Stimulated activated CD8-positive, alpha-beta memory T cell treated with anti-CD3 and anti-CD28 coated beads, Interleukin-4, amount 100 ng/mL, for 48 hours (primary cell): ENCODE results near the gene EIF1.
"Not testable (repeated sequence)": the region's sequence is repeated elsewhere in the genome, so short reads cannot be mapped to it uniquely, and the experiment has no call there.

ENCODE experiments used
- DNase-seq: peaks from one replicate; pipeline ENCODE4 v3.0.0-alpha.2; 2020

Gene EIF1

DNA sequence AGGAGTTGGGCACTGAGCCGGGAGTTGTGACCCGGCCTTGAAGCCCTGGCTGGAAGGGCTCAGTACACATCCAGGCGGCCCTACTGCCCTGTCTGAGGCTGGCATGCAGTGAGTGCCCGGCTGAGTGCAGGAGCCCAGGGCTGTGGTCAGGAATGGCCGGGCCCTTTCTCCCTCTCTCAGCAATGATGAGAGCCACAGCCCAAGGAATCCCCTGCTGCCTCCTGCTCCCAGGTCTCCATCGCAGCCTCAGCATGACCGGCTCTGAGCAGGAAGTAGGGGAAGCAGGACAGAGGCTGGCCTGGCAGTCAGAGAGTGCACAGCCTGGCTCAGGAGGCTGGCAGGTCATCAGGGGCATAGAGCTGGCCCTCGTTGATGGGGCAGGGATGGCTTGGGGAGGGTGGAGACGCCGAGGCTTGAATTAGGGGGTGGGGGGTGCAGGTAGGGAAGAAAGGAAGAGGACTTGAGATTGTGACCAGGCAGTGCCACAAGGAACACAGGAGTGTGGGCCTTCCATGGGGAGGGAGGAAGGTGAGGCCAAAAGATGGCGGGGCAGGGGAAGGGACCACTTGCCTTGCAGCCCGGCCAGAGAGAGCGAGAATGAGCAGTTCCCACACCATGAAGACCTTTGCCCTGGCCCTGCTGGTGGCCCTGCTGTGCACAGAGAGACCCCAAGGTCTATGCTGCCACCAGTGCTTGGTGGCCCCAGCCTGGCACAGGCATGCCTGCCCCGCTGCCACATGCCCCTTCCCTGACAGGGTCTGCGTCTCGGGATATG lies 32.2 kb upstream of the EIF1 start:
- DNase-seq: no peak

DNA sequence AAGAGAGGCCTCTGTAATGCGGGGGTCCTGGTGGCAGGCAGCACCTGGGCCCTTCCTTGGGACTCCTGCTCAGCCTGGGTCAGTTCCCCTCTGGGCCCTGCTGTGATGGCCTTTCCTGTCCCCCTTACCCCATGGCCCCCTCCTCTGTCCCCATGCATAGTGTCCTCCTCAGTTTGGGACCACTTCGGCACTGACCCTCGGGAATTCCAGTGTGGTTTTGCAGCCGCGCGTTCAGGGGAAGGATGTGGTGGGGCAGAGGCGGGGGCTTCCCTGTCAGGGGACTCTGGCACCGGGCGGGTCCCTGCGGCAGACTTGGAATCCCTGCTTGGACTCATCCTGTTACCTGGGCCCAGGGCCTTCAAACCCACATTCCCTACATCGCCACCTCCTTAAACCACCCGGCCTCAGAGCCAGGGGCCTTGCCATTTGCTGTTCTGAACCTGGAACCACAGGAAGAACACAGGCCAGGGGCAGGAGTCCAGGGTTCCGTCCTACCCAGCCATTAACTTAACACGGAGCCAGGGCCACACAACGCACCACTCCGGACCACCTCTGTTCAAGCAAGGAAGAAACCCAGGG lies 31.4 kb upstream of the EIF1 start:
- no peak for DNase-seq

DNA sequence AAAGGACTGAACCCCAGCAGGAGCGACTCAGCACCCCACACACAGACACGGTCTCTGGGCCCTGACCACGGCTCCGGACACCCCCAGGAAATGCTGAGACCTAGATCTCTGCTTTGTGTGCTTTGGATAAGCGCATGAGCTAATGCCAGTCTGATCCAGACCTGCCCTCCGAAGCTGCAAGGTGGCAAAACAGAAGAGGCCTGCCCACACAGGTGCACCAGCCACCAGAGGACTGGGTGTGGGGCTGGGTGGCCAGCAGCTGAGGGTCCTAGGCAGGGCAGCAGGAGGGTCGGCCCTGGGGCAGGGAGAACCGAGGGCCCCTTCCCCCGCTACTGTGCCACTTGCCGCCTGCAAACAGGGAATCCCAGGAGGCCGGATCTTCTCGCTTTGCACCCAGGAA lies 30.7 kb upstream of the EIF1 start:
- no peak for DNase-seq

DNA sequence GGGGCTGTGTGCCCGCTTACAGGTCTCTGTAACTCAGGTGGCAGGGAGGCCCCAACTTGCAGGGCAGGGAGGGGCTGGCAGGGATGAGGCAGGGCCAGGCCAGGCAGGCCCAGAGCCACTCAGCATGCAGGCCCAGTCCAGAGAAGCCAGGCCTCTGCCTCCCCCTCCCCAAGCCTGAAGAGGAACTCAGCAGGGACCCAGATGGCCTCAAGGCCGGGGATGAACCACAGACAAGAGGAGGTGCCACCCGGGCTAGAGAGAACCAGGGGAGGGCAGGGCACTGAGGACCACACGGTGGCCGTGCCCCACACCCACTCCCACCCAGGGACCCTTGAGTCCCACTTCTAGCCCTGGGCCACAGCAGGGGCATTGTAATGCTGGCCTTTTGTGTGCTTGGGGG lies 29.8 kb upstream of the EIF1 start:
- DNase-seq: no peak

DNA sequence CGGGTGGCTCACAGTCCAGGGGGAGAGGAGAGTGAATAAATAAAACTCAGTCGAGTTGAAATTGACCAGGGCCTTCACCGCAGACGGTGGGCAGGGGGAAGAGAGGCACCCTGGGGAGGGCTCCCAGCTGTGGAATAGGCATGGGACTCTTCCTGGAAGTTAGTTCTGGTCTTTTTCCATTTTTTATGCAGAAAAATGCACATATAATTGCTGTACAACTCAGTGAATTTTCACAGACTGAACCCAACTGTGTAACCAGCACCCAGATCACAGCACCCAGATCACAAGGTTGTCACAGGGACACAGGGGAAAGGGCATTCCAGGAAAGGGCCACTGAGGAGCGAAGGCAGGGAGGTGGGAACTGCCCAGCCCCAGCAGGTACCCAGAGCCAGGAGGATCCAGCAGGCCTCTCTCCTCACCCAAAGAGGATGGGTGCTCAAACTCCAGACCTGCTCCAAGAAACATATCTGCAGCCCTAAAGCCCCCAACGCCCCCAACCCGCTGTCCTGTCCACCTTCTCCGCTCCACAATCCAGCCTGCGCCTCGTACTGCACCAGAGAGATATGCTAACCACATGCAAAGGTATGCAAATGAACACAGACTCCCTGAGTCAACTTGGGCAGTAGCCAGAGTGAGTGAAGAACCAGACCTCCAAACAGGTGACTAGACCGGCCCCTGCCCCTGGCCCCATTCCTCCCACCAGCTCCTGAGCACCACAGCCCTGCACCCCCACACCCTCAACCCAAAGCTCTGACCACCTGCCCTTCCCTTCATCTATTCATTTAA lies 29.1 kb upstream of the EIF1 start:
- DNase-seq: no peak

DNA sequence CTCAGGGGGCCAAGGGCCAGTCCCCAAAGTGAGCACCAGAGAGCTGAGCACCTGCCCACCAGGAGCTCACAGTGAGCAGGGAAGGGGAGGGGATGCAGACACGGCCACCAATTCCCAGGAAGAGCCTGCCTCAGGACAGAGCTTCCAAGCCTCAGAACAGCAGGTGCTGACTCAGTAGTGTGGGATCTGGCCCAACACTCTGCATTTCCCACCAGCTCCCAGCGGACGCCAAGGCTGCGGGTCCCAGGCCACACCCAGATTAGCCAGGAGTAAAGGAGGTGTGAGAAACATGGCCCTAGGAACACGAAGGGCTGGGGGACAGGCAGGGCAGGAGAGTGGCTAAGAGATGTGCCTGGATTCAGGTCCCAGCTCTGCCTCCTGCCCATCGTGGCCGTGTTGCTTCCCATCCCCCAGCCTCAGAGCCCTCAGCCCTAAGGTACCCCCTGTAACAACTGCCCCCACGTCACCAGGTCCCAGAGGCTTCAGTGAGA lies 28.4 kb upstream of the EIF1 start:
- no peak for DNase-seq

DNA sequence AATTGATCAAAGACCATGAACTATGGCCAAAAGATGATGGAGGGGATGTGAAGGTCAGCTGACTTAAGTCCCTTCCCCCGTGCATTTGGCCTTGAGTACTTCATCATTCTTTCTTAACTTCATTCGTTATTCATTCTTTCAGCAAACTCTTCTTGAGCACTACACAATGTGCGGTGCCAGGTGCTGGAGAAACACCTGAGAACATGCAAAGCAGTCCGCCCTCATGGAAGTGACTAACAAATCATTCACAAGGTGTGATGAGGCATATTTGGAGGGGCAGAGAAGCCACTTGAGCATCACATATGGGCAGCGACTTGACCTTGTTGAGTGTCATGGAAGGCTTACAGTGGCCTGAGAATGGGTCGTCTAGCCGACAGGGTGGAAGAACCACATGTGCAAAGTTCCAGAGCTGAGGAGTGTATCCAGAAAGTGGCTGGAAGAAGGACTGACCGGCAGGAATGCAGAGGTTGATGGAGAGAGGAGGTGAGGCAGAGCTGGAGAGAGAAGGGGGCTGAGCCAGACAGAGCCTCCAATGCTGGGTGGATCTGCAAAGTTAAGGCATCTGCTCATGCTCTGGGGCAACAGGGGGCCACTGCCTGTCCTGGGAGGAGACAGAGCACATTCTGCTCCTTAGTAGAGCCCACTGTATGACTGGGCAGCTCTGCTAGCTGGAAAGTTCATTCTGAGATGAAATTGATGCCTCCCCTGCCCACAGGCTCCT lies 25.1 kb upstream of the EIF1 start:
- DNase-seq: no peak

DNA sequence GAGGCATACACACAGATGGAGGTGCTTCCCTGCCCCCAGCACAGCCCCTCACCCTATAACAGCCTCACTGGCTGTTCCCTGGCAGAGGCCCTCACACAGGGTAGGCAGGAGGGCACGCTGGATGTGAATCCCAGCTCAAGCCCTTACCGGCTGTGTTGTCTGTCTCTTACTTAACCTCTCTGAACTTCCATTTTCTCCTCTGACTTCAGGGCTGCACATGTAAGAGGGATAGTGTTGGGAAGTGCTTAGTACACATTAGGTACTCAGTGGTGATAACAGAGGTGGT lies 24.6 kb upstream of the EIF1 start:
- no peak for DNase-seq

DNA sequence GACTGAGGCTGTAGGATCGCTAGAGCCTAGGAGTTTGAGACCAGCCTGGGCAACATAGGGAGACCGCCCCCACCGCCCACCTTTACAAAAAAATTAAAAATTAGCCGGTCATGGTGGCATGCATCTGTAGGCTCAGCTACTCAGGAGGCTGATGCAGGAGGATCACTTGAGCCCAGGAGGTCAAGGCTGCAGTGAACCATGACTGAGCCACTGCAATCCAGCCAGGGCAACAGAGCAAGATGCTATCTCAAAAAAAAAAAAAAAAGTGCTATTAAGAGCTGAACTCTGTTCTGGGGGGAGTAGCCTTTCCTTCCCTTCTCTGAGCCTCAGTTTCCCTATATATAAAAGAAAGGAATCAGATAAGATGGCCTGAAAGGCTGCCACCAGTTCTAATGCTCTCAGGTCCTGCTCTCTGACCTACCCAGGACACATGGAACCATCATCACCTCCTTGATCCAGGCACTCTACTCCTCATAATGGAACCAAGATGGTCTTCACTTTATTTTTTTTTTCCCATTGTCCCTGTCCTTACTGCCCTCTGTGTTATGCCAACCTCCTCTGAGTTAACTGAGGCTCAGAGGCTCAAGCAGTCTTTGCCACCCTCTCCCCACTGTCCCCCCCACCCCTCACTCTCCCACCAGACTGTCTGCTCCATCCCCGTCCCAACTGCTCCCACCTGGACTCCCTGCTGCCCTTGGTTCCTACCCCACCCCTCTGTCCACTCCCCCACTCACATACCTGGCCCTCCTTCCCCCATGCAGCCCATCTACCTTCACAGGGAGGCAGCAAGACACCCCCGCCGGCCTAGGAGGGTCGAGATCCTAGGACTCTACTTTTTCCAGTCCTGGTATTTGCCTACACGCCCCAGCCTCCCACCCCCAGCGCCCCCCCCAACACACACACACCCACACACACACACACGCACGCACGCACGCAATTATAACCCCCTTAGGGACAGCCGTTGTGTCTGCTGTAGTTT lies 23.8 kb upstream of the EIF1 start:
- DNase-seq: no peak

DNA sequence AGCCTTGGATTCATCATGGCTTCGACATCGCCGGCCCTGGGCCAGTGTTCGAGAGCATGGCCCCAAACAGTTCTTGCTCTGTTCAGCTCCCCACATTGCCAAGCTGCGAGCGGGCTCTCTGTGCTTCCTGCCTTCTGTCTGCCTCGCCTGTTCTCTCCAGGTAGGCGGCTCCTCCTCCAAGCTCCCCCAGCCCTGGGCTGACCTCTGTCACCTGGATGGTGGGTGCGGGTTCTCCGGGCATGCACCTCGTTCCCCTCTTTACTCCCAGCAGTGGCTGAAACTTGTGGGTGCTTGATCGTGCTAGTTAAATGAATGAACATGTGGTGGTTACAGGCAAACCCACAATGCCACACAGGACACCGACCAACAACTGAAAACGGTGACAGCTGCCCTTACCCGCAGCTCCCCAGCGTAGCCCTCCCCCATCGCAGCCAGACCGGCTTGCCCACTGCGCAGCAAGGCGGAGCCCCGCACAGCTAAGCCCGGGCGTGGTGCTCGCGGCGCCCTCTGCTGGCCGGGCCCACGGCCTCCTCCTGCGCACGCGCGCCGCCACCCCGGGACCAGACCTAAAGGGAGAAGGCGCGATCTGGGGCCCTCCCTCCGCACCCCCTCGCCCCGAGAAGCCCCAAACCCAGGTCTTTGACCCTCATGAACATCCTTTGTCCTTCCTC lies 23.0 kb upstream of the EIF1 start:
- DNase-seq: peak; percentile 94

DNA sequence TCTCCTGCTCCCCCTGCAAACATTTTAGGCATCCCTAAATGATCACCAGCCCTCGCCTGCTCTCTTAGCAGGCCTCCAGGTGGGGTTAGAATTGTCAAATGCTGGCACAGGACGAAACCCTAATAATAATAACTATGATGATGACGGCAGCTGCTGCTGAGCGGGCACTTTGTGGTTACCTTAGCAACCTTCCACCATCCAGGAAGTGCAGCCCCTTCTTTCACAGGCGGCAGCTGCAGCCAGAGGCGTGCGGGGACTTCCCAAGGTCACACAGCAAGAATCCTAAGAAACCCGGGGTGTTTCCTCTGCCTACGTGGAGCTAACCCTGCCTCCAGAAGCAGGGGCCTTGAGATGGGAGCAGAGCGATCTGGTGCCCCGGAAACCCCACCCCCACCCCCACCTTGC lies 22.4 kb upstream of the EIF1 start:
- DNase-seq: peak; percentile 76

DNA sequence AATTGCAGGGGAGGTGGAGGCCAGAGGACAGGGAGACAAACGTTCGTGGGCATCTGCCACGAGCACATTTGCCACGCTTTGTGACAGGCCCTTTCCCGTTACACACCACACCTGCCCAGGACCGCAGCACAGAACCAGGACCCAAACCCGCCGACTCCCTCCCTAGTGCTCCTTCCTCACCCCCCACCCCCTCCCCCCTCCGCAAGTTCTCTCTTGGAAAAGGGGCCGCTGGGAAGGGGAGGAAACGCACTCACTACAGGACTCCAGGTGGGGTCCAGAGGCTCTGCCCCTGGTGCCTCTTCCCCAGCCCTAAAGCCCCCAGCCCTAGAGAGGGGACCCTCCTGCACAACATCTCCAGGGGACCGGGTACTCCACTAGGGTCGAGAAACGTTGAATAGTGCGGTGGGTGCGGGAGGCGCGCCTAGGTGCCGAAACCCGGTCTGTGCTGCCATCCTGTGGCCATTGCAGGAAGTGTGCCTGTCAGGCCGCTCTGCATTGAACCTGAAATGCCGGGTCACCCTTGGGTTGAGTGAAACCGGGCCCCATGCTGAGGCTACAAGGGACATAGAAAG lies 21.9 kb upstream of the EIF1 start:
- DNase-seq: peak; percentile 95

DNA sequence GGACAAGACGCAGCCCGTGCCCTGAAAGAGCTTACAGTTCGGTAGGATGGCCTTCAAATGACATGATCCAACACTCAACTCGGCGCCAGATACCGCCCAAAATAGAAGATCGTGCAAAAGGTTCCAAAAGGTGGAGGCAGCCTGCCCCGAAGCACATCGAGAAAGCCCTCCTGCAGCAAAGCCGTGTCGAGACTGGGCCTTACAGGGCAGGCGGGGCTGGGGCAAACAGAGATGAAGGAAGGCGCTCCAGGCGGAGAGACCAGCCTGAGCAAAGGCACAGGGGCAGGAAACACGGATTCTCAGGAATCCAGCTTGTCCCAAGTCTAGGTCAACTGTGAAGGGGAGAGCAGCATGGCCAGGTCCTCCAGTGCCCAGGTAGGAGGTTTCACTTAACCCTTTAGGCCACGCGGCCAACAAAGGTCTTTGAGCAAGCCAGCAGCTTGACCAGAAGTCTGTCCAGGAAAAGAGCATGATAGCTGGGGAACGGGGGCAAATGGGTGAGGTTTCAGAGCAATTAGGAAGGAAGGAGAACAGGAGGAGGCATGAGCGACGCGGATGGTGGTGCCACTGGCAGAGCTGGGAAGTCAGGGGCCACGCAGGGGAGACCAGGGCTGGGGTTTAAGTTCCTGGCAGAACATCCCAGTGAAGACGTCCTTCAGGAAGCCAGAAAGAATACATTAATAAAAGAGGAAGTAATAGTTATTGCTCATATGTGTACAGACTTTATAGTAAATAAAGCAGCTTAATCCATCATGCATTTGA lies 21.2 kb upstream of the EIF1 start:
- no peak for DNase-seq

DNA sequence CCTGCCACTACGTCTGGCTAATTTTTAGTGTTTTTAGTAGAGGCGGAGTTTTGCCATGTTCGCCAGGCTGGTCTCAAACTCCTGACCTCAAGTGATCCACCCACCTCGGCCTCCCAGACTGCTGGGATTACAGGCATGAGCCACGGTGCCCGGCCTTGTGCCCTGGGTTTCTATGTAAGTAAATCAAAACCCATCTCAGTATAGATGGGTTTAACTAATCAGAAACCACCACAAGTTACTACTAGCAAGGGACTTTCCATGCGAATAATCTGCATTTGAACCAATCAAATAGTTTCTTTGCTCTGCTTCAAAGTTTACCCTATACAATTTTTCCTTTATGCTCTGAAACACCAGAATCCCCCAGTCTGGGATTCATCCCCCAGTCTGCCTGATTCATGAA lies 16.5 kb upstream of the EIF1 start:
- peak; percentile 48 for DNase-seq

DNA sequence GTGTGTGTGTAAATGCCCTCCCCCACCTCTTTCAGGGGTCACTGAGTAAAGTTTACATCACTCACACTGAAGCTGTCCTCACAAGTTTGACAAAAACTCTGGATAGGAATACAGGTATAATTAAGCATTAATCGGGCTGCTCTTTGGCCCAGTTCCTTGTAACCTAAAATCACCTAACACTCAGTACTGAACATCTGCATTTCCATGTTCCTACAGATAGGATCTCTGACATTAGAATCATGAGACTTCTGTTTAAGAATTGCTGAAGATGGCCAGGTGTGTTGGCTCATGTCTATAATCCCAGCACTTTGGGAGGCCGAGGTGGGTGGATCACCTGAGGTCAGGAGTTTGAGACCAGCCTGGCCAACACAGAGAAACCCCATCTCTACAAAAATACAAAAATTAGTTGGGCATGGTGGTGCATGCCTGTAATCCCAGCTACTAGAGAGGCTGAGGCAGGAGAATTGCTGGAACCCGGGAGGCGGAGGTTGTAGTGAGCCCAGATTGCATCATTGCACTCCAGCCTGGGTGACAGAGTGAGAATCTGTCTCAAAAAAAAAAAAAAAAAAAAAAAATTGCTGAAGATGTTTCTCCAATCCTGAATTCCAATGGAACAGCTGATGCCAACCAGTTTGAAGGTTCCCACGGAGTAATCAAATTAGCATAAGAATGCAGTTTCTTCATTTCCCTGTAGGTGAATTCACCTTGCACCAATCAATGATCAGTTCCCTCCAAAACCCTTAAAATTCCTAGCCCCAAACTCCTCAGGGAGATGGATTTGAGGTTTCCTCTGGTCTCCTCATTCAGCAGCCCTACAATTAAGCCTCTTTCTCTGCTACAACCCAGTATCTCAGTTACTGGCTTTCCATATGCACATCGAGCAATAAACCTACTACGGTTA lies 13.3 kb upstream of the EIF1 start:
- DNase-seq: not testable (repeated sequence)

DNA sequence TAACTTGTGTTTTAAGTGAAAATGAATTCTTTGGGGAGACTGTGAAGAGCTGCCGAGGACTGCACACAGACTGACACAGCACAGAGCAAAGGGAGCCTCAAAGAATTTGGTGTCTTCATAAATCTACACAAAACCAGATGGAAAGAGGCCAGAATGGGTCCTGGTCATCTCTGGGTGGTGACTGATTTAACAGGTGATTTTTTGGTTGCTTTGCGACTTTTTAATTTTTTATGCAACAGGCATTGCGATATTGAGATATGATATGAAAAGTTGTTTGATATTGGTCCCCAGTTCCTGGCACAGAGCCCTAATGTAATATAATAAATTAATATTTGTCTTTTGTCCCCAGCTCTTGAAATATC lies 12.6 kb upstream of the EIF1 start:
- no peak for DNase-seq

DNA sequence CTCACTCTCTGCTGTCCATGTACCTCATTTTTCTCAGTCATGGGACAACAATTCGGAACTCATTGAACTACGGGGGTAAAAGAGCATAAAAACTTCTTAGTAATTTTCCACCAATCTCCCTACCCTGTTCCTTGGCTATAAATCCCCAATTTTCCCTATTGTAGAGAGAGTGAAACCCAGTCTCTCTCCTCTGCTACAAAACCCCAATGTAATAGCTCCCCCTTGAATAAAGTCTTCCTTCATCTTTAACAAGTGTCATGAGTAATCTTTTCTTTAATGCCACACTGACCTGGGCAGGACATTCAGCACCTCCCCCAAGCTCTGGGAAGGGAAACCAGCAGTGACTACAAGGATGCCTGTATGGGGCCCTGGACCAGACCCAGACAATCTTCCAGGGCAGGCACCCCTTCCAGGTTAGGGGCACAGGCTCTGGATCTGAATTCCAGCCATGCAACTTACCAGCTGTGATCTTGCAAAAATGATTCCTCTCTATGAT lies 10.2 kb upstream of the EIF1 start:
- DNase-seq: peak; percentile 48

DNA sequence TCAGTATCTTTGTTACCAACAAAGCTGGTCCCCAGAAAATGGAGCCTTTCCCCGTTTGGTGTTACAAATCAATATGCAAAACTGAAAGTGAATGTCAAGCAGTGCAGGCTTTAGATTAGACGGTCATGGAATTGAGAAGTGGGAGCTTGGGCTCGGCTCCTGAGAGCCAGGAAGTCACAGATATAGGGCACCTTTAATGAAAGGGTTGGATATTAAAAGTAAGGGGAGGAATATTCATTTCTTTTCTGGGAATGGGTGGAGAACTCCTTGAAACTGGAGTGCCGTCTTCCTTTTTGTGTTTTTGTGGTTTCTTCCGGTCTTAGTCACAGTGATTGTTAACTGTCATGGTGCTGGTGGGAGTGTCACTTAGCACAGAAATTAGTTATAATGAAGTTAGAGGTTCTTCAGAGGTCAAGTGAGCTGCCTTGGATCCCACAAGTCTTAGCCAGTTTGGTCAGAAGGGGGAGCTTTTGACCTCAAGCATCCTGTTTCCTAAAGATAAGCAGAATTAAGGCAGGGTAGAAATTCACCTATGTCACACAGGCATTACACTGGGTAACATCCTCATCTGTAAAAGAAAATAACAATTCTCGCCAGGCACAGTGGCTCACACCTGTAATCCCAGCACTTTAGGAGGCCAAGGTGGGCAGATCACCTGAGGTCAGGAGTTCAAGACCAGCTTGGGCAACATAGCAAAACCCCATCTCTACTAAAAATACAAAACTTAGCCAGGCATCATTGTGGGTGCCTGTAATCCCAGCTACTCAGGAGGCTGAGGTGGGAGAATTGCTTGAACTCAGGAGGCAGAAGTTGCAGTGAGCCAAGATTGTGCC lies 9.6 kb upstream of the EIF1 start:
- peak; percentile 66 for DNase-seq
